Stimulated activated CD4-positive, alpha-beta T cell treated with anti-CD3 and anti-CD28 coated beads, Interleukin-2, amount 100 ng/mL, for 48 hours (primary cell): ENCODE measurements around the gene MELTF.

ENCODE experiments used
- DNase-seq, 2 donors: peaks; one replicate each; pipeline ENCODE4 v3.0.0-alpha.2; 2020

The MELTF gene

DNA sequence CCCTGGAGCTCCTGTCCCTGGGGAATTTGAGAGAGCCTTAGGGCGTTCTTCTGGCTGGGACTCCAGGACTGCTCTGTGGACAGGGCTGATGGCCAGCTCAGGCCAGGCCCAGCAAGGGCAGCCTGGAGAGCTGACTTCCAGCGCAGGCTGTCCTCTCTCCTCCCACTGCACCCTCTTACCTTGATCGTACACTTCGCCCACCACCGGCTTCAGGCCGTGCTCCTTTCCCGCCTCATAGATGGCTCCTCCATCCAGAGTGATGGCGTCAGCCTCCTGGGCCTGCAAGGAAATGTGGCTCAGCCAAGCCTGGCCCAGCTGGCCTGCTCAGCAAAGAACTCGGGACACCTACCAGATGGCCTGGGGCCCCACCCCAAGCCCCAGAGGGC is 3.1 kb downstream of the MELTF start:
- DNase-seq, result no peak

DNA sequence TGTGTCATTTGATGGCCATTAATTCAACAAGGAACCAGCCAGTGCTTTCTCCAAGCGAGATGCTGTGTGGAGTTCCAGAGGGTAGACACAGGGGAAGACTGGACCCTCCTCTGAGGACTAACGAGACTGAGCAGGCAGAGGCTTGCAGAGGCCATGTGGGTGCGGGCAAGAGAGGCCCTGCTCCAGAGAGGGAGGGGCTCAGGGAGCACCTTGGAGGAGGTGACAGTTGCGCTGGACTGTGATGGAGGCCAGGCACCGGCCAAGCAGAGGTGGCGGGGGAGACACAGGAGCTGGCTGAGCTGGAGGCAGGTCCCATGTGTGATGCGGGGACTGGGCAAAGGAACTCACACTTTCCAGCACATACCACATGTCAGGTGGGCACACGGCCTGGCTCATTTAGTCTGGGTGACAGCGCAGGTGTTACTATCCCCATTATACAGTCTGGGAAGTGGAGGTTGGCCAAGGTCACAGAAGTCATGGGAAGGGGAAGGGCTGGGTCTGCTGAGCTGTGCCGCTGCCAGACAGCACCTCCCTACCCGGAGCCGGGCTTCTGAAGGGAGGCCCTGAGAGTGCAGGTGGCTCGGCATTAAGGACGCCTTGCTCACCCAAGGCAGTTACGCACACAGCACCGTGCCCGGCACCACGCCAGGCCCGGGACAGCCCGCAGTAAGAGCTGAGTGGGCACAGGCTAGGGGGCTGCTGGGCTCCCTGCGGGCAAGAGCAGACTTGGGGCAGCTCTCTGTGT is 3.7 kb downstream of the MELTF start:
- no peak for DNase-seq

DNA sequence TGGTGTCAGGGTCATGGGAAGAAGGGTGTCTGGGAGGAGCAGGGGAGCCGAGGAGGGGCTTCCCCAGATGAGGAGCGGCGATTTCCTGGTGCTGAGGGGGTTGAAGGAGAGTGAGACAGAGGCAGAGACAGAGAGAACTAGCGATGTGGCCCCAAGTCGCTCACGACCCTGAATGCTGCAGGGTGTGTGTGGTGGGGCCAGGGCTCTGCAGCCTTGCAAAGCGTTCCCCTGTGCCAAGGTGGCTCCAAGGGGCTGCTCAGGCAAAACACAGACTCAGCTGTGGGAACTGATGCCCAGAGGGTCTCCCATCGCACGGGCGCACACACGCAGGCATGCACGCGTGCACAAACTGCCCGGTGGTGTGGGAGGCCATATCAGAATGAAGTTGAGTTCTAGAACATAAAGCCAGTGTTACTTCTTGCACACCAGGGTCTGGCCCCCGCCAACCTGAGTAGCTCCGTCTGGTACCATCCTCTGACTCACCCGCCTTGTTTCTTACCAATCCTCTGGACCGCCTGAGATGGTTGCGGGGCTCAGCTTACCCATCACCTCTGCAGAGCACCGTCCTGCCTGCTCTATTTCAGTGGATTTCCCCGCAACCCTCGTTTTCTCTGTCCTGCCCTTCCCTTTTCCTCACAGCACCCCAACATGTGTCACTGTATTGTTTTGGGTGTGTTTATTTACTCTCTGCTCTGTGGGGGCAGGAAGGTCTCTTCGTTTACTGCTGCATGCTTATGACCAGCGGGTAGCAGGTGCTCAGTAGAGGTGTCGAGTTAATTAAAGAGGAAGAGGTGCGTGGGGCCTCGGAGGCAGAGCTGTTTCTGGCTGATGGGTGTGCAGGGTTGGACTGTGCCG is 4.5 kb downstream of the MELTF start:
- no peak for DNase-seq

DNA sequence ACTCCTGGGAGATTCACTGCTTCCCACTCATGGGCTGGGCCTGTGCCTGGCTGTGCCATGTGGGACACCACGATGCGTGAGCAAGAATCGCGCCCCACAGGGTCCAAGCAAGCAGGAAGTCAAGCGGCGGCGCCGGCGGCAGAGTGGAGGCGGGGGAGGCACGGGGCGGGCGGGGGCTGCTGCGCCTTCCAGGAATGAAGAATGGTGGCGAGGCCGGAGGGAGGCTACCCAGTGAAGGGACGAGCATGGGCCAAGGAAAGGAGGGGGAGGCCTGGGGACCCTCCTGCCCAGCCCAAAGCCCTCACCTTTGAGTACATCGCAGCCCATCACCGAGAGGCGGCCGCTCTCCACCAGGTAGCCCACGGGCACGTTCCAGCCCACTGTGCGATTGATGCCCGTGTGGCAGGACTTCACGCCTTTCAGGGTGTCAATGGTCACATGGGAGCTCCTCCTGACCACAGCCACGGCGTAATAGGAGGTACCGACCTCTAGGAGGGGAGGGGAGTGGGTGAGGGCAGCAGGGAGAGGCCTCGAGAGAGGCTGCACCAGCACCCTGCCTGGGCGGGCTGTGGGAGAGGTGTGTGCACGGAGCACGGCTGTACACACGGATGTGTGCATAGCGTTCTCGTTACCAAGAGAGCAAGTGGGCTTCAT is 5.5 kb downstream of the MELTF start:
- no peak for DNase-seq

DNA sequence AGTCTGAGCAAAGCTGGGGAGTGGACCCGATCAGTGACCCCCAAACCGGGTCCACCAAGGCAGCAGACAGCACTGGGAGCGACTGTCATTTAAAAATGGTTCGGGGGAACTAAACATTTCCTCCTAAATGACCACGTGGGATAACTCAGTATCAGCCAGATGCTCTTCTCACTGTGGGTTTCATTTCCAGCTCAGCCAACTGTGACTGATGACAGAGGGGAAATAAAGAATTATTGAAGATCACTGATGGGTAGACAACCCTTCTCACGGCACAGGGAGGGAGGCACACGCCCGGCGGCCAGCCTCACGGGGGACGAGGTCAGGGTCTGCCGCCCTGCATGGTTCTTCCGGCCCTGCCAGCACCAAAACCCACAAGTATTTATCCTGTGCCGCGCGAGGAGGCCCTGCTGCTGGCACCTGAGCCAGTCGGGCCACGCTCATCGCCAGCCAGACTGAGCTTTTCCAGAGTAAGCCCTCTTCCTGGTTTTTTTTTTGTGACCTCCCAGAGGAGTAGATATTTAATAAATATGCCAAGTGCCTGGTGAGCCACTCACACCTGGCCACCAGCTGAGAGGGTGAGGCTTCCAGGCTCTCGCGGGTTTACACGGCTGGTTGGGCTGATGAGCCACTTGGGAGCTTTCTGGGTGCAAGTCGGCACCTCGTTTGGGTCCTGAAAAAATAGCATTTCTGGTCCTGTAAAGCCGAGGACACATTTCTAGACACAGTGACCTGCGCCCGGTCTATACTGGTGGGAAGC is 6.2 kb downstream of the MELTF start:
- no peak for DNase-seq

DNA sequence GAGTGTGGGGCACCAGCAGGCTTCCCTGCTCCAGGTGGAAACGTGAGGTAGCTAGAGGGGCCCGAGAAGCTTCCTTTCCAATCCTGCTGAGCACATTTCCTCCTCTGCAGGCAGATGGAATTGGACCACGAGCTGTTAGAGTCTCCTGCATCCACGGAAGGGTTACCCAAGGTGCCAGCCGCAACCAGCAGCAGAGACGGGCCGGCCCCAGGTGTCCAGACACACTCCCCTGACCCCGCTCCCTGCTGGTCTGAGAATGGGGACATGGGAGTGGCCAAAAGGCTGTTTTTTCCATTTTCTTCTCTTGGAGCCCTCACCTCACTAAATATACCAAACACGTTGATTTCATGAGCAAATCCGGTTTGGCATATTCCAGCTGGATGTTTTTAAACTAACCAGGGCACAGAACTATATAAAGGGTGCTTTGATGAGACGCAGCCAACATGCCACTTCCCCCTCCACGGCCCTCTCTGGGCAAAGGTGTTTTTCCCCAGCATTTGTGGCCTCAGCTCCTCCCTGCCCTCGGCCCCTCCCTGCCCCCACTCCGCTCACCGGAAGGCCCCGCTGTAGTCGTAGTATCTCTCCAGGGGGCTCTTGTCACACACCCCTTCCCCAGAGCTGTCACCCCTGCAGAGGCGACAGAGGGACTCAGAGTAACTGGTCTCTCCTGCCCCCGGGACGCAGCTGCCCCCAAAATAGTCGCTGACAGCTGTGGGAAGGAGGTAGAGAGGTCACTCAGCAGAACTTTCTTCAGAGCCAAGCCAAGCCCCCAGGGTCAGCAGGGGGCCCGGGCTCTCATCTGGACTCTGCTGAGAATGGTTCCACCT is 7.0 kb downstream of the MELTF start:
- DNase-seq, result no peak

DNA sequence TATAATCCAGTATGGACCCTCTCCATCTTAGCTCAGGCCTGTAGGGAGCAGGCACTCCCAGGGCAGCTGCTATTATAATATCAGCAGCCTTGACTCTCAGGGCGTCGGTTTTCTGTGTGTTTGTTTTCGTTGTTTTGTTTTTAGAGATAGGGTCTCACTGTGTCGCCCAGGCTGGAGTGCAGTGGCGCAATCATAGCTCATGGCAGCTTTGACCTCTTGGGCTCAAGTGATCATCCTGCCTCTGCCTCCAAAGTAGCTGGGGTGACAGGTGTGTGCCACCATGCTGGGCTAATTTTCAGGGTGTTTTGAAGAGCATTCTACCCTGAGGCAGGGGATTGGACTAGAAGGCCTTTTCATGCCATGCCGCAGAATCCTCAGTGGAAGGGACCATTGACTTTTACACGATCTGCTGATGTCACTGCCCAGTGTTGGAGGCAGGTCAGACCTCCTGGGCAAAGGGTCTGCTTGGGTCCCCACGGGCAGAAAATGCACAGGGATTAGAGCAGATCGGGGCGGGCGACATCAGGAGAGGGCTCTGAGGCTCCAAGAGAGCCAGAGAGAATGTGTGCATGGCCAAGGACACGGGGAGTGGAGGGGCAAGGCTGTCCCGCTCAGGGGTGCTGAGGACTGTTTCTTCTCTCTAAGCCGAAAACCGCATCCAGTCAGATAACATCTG is 7.8 kb downstream of the MELTF start:
- DNase-seq, result no peak

DNA sequence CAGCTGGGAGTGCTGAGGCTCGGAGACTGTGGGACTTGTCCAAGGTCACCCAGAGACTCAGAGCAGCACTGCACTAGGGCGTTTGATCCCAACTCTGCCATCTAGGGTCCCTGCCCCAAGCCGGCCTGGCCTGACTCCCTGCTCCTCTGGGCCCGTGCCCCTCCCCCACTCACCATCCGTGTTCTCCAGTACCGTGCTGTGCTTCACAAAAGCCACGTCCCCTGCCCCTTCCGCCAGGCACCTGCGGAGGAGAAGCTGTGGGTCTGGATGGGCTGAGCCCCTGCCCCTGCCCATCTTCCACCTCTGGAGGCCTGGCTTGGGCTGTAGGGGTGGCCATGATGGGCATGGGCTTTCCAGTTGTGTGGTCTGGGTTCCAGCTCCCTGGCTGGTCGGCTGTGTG is 8.4 kb downstream of the MELTF start:
- no peak for DNase-seq

DNA sequence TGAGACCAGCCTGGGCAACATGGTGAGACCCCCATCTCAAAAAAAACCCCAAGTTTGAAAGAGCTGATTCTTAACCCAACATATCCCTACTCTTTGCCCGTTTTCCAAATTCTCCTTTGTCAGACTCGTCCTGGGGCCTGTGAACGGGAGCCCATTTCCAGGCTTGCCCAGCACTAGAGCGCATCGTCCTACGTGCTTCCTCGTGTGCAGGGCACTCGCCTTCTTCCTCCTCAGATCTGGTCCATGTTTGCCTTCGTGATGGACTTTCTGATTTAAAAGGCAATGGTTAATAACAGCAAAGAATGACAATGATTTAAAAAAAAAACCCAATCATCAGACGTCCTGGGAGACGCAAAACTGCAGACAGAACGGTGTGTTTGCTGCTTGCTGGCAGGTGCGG is 10.1 kb downstream of the MELTF start:
- no peak for DNase-seq

DNA sequence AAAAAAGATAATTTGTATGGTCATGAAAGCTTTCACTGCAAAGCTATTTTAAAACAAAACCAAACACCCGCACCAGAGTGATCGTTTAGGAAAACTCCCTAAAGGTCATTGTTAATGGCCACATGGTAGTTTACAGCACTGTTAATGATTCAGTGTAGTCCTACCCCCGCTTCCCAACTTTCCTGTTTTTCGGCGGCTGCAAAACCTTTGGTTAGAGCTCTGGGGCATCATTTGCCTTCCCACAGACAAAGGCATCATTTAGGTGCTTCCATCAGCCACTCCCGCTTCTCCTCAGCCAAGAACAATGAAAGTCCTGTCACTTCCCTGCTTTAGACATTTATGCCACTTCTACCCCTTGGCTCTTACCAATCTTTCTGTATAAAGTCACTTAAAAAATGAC is 10.6 kb downstream of the MELTF start:
- no peak for DNase-seq

DNA sequence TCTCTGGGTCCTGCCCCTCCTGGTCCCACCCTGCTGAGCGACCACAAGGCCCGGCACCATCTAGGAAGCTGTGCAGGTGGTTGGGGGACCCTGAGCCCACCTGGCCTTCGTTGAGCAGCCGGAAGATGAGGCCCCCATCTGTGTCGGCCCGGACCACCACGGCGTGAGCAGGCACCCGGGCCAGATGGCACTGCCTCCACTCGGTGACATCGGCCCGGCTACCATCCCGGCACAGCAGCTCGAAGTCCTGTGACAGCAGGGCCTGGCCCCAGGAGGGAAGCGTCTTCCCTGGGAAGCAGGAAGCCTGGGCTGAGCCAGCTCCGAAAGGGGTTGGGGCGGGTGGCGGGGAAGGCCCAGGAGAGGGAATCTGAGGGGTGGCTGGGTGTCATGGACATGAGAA is 12.6 kb downstream of the MELTF start:
- no peak for DNase-seq

DNA sequence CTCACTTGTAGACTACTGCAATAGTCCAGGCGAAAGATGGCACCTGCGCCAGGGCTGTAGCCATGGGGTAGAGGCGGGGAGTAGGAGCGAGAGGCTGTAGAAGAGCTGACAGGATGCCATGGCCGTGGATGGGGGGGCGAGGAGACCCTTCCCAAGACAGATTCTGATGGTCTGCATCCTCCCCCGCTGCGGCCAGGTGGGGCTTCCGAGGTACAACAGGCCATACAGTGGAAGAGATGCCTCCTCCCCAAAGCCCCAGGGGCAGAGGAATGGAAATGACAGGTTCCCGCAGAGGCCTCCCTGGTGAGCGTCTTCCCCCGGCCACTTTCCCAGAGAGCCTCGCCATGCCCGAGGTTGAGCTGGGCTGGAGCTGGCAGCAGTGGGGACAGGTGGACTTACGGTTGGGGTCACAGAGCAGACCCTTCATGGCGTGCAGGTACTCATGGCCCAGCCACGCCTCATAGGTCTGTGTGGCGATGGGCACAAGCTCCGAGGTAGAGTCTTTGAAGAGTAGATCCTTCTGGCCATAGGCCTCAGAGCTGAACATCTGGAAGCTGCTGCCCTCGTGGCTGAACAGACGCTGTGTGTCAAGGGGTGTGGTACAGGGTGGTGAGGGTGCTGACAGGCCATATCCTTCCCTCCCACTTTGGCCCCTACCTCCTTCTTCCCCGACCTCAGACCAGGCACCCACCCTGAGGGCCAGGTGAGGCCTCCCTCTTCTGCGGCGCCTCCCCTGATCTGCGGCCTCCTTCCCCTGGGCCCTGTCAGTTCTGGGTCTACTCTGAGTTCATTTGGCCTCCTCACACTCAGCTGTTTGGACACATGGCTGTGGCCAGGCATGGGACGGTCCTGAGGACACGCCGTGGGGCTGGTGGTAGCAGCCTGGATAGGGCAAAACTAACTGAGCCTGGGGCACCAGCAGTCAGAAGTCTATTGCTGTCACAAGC is 13.6 kb downstream of the MELTF start:
- no peak for DNase-seq

DNA sequence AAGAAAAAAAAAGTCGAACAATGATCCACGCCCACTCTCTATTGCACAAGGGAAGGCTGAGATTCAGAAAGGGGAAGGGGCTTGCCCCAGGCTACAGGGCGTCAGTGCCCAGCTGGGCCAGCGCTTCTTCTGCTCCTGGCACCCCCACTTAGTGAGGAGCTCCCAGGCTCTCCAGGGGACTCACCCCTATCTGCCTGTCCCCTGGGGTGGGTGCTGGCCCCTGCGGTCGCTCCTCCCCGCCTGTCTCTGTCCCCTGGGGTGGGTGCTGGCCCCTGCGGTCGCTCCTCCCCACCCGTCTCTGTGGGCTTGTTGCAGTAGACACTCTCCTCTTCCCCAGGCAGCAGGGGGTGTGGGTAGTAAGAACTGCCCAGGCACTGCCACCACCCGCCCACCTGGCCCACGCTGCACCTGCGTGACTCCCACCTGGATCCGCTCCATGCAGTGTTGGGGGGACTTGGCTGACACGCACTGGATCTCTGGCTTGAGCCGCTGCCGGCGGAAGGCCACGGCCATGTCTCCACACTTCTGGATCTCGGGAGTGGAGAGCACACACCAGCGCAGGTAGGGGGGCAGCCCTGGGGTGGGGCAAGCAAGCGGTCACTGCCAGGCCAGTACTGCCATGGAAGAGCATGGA is 14.6 kb downstream of the MELTF start:
- no peak for DNase-seq

DNA sequence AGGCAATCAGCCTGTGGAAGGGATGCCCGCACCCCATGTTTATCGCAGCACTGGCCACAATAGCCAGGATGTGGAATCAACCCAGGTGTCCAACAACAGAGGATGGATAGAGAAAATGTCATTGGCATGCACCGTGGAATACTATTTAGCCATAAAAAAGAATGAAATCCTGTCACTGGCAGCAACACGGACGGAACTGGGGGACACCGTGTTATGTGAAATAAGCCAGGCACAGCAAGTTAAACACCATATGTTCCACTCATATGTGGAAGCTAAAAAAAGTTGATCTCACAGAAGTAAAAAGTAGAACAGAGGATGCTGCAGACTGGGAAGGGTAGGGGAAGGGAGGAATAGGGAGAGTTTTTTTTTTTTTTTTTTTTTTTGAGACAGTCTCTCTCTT is 15.6 kb downstream of the MELTF start:
- no peak for DNase-seq

DNA sequence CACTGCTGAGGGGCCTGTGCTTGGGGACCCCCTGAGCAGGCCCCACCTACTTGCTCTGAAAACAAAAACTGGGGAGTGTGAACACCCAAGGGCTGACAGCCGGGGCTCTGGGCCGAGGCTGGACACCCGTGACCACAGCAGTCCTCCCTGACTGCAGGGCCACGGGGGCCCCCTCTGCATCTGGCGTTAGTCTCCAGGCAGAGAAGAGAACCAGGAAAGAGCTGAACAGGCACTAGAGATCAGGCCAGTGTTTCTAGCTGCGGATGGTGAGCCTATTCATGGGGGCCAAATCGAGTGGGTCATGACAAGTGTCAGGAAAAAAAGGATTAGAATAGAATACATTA is 17.1 kb downstream of the MELTF start:
- no peak for DNase-seq

DNA sequence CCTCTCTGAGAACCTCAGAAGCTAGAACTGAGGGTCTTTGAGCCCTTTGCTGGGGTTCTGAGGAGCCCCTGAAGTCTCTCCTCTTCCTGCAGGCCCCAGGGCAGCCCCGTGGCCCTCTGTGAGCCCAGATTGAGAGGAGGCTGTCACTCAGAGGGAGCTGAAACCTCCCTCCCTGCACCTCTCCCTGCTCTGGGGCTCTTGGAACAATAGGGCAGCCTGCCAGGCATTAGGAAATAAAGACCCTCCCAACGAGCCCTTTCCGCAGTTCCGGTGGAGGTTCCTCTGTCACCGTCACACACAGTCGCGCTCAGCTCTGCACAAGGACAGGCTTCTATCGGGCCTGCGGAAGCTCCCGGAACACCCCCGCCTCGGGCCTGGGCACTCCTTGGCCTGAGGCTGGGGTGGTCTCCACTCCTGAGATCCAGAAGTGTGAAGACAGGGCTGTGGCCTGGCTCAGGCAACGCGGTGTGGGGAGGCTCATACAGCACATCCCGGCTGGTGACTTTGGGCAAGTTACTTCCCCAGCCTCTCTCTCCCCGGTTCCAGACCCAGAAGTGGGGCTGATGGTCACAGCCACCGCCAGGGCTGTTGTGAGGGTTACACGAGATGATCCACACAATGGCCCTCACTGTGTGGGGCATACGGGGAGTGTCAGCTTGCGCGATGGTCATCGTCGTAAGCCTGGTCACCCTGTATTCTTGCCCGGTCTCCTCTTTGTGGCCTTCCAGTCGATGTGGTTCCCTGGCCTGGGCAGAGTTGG is 17.7 kb downstream of the MELTF start:
- DNase-seq, result no peak

DNA sequence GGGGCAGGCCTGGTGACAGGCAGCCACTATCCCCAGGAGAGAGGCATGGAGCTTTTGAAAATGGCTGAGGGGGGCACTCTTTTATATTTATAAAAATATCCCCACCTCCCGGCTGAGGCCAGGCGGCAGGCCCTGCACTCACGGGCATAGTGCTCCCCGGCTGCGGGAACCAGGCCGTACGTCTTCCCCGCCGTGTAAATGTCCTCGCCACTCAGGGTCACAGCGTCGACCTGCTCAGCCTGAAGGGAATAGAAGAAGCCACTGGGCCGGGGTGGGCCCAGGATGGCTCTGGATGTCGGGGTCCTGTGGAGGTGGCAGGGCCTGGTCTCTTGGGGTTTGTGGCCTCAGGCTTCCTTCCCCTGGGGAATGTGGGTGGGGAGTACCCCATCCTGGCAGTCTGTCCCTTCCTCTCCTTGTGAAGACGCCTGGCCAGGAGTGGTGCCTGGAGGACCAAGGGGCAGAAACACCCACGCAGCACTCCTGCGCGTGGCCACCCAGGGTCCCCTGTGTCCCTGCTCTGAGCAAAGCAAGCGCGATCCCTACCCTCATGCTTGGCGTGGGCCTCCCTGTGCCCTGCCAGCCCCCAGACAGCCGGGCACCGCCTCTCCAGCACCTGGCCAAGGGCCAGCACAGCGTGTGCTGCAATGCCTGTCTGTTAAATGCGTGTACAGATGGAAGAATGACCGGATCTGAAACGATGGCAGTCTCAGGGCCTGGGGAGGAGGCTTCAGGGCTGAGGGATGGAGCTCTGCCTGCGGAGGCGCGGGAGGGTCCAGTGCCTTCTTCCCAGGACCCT is 18.9 kb downstream of the MELTF start:
- DNase-seq, result no peak

DNA sequence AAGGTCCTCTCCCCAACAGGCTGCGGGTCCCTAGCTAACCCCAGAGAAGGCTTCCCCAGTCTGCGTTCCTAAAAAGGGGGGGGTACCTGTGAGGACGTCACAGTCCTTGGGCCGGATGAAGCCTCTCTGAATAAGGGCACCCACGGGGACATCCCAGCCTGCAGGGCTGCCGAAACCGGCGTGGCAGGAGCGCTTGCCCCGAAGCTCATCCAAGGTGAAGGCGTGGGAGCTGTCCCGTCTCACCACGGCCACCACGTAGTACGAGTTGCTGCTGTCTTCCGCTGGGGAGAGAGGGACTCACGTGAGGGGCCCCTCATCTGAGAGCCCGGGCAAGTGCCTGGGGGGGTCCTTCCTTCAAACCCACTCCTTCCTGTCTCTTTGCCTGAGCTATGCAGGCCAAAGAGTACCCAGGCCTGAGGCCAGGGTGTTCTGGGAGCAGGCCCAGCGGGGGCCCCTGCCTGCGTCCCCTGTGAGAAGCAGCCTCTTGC is 20.0 kb downstream of the MELTF start:
- DNase-seq, result no peak
